Right atrium auricular region (tissue), 2 donors: ENCODE measurements around the gene RPN2. TPM values are rescaled to one million over a fixed set of nuclear protein-coding genes. Genes with fewer than 3 reads are reported as not detected.

Experiments used
- DNase-seq: peaks from one replicate; pipeline ENCODE4 v3.0.0-alpha.2; 2019; ENCODE audit warnings: low spot score
- H3K27ac ChIP-seq, 2 donors: fragments of 200-600 bp; sonication (generic); 1 replicate in 1 of 2; 2 replicates in 1 of 2; pipeline ENCODE4 v1.5.1; 2016 to 2019
- H3K27me3 ChIP-seq, 2 donors: fragments of 200-600 bp; sonication (generic); one replicate each; pipeline versions ENCODE4 v1.5.1 to v1.6.0; 2017 to 2019
- H3K36me3 ChIP-seq: fragments of 200-600 bp; sonication (generic); one replicate; pipeline ENCODE4 v1.5.1; 2016
- H3K4me1 ChIP-seq, 2 donors: fragments of 200-600 bp; sonication (generic); one replicate each; pipeline versions ENCODE4 v1.5.1 to v1.6.0; 2017 to 2019
- H3K4me3 ChIP-seq, 2 donors: fragments of 200-600 bp; sonication (generic); 1 replicate in 1 of 2; 2 replicates in 1 of 2; pipeline ENCODE4 v1.5.1; 2017 to 2019; ENCODE audit warnings: mild to moderate bottlenecking in 1 of 2, moderate library complexity in 1 of 2
- H3K9me3 ChIP-seq, 2 donors: fragments of 200-600 bp; sonication (generic); one replicate each; pipeline ENCODE4 v1.5.1; 2019
- total RNA-seq, 2 donors: library from RNA; depleted of rRNA; stranded (reverse); fragments of >200 nt; gene quantifications; one replicate each; pipeline ENCODE4 v1.1.0, GENCODE V29; 2016
- TF ChIP-seq, protein P1 (sequence below), 2 donors: fragments of 200-600 bp; sonication (generic); IDR thresholded peaks; one replicate each; pipeline ENCODE4 v1.5.1; 2019; ENCODE audit warnings: antibody characterized with exemption in 2 of 2

Gene RPN2
- total RNA-seq, 2 donors from 2014 or later: 126 to 129 TPM

DNA sequence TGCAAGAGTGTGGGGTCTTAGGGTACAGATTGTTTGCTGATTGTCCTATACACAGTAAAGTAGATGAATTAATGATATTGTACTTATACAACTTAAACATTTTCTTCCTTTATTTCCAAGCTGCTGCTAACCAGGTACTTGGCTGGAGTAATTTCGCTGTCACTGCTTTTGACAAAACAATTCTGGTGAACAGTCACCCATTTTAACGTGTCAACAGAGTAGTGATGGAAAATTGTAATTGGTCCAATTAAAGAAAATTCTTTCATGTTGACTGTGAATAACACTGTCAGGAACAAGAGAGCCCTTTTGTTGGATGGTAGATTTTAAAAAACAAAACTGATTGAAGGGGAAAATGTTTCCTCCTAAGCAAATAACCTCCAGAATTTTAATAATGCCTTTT is 26.7 kb downstream of the RPN2 start:
- TF ChIP-seq, protein P1, sequence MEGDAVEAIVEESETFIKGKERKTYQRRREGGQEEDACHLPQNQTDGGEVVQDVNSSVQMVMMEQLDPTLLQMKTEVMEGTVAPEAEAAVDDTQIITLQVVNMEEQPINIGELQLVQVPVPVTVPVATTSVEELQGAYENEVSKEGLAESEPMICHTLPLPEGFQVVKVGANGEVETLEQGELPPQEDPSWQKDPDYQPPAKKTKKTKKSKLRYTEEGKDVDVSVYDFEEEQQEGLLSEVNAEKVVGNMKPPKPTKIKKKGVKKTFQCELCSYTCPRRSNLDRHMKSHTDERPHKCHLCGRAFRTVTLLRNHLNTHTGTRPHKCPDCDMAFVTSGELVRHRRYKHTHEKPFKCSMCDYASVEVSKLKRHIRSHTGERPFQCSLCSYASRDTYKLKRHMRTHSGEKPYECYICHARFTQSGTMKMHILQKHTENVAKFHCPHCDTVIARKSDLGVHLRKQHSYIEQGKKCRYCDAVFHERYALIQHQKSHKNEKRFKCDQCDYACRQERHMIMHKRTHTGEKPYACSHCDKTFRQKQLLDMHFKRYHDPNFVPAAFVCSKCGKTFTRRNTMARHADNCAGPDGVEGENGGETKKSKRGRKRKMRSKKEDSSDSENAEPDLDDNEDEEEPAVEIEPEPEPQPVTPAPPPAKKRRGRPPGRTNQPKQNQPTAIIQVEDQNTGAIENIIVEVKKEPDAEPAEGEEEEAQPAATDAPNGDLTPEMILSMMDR (IDR thresholded peaks at IDR 0.05): no peak
- no peak overlapping the region for H3K4me3 ChIP-seq
- H3K27ac ChIP-seq: no peak overlapping the region
- H3K9me3 ChIP-seq: no peaks in the 10 kb centered on the region
- H3K36me3 ChIP-seq: peaks cover 66% of the 10 kb centered on the region
- peaks cover 0 to 14% of the 10 kb centered on the region in 2 donors for H3K4me1 ChIP-seq
- no peaks in the 10 kb centered on the region for H3K27me3 ChIP-seq
- DNase-seq: no peak

DNA sequence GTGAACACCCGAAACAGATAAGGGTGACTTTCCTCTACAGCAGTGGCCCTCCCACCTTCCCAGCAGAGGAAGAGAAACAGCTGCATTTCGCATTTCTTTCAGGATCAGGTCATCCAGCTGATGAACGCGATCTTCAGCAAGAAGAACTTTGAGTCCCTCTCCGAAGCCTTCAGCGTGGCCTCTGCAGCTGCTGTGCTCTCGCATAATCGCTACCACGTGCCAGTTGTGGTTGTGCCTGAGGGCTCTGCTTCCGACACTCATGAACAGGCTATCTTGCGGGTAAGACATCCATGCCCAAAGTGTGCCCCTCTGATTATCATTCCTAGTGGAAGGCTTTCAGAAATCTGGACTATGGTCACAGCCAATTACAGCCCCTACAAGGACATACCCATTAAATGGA is 28.0 kb downstream of the RPN2 start:
- Histone ChIP-seq H3K4me1 (peaks cover 0 to 6% of the 10 kb centered on the region in 2 donors), H3K27me3 (no peaks in the 10 kb centered on the region), H3K27ac (no peak overlapping the region), H3K4me3 (no peak overlapping the region), H3K36me3 (peaks cover 76% of the 10 kb centered on the region), H3K9me3 (no peaks in the 10 kb centered on the region)
- no peak for DNase-seq
- TF ChIP-seq, protein P1 (IDR thresholded peaks at IDR 0.05): no peak

DNA sequence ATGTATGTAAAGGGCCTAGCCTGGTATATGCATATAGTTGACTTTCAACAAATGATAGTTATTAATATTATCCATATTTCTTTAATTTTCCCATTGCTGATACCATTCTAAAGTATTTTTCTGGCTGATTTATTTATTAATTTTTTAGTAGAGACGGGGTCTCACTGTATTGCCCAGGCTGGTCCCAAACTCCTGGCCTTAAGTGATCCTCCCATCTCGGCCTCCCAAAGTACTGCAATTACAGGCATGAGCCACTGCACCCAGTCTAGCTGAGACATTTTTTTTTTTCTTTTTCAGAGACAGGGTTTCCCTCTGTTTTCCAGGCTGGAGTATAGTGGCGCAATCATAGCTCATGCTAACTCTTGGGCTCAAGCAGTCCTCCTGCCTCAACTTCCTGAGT is 30.1 kb downstream of the RPN2 start:
- DNase-seq: no peak
- TF ChIP-seq, protein P1 (IDR thresholded peaks at IDR 0.05): no peak
- peaks cover 85% of the 10 kb centered on the region for H3K36me3 ChIP-seq

DNA sequence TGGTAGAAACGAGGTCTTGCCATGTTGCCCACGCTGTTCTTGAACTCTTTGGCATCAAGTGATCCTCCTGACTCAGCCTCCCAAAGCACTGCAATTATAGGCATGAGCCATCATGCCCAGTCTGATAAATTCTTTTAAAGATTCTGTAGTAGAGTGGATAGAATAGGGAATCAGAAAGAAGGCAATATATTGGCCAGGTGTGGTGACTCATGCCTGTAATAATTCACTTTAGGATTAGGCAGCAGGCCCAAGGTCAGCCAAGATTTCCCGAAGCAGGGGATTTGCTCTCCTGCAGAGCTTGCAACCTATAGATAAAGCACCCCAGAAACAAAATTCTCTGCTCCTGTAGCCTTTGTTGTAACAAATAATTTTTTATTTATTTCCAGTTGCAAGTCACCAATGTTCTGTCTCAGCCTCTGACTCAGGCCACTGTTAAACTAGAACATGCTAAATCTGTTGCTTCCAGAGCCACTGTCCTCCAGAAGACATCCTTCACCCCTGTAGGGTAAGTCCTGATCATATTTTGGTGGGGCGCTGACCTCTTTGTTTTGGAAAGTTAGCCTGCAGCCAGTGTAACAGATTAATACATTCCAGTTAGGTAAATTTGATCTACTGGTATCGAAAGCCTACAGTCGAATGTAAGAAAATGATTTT is 30.7 kb downstream of the RPN2 start:
- Histone ChIP-seq H3K9me3 (no peaks in the 10 kb centered on the region), H3K27ac (no peak overlapping the region), H3K4me1 (no peaks in the 10 kb centered on the region), H3K4me3 (no peak overlapping the region), H3K36me3 (peaks cover 84% of the 10 kb centered on the region), H3K27me3 (no peaks in the 10 kb centered on the region)
- TF ChIP-seq, protein P1 (IDR thresholded peaks at IDR 0.05): no peak
- DNase-seq: no peak

More for the DNA sequence above, 30.1 kb downstream of the RPN2 start:
- Histone ChIP-seq H3K9me3 (no peaks in the 10 kb centered on the region), H3K27ac (no peak overlapping the region), H3K4me3 (no peak overlapping the region), H3K4me1 (no peaks in the 10 kb centered on the region), H3K27me3 (no peaks in the 10 kb centered on the region)

DNA sequence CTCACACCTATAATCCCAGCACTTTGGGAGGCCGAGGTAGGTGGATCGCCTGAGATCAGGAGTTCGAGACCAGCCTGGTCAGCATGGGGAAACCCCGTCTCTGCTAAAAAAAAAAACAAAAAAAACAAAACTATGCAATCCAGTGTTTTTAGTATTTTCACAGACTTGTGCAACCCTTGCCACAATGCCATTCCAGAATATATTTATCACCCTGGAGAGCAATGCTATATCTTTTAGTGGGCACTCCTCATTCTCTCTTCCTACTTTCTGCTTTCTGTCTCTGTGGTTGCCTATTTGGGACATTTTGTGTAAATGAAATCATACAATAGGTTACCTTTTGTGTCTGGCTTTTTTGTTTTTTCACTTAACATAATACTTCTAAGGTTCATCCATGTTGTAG is 39.3 kb downstream of the RPN2 start:
- H3K4me3 ChIP-seq: no peak overlapping the region
- H3K4me1 ChIP-seq: peaks cover 0 to 9% of the 10 kb centered on the region in 2 donors
- H3K27me3 ChIP-seq: no peaks in the 10 kb centered on the region
- DNase-seq: no peak
- H3K9me3 ChIP-seq: no peaks in the 10 kb centered on the region
- TF ChIP-seq, protein P1 (IDR thresholded peaks at IDR 0.05): no peak
- peaks cover 44% of the 10 kb centered on the region for H3K36me3 ChIP-seq
- H3K27ac ChIP-seq: no peak overlapping the region

DNA sequence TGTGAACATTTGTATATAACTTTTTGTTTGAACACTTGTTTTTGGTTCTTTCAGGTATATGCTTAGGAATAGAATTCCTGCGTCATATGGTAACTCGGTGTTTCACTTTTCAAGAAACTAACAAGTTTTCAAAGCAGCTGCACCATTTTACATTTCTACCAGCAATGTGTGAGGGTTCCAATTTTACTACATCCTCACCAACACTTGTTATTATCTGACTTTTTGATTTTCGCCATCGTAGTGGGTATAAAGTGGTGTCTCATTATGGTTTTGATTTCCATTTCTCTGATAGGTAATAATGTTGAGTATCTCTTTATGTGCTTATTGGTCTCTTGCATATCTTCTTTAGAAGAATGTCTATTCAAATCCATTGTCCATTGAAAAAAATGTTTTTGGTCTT is 39.8 kb downstream of the RPN2 start:
- TF ChIP-seq, protein P1 (IDR thresholded peaks at IDR 0.05): no peak
- H3K36me3 ChIP-seq: peaks cover 42% of the 10 kb centered on the region

More for the DNA sequence above, 39.8 kb downstream of the RPN2 start:
- no peak overlapping the region for H3K27ac ChIP-seq
- no peak overlapping the region for H3K4me3 ChIP-seq
- DNase-seq: no peak
- no peaks in the 10 kb centered on the region for H3K27me3 ChIP-seq
- H3K9me3 ChIP-seq: no peaks in the 10 kb centered on the region
- peaks cover 0 to 9% of the 10 kb centered on the region in 2 donors for H3K4me1 ChIP-seq
